GM15510 (cell line): Measurements from ENCODE around the gene RBM34.

Source experiments
- POLR2A ChIP-seq: IDR thresholded peaks from 3 replicates; pipeline ENCODE4 v1.6.1; 2011; ENCODE audit warnings: borderline replicate concordance; ENCODE audit not compliant: insufficient read length; ENCODE audit errors: extremely low read depth

The RBM34 gene

GRCh38 chr1:235160957-235161684, at the start of gene RBM34:
Gene RBM34 (minus strand): TSS chr1:235161250. CDS start chr1:235161226, 24 bp downstream.
- peak; percentile 96 for TF ChIP-seq POLR2A

- no peak for TF ChIP-seq POLR2A
These were observed 46.1 kb upstream of the RBM34 start for GRCh38 chr1:235207209-235207565.

- TF ChIP-seq POLR2A = no peak
These were observed 45.6 kb upstream of the RBM34 start for GRCh38 chr1:235206533-235207208.

GRCh38 chr1:235205687-235206086, 44.6 kb upstream of the RBM34 start:
- TF ChIP-seq POLR2A = no peak

GRCh38 chr1:235203428-235203827, 42.4 kb upstream of the RBM34 start:
- no peak for TF ChIP-seq POLR2A

GRCh38 chr1:235199441-235199840, 38.4 kb upstream of the RBM34 start:
- TF ChIP-seq POLR2A = no peak

- TF ChIP-seq POLR2A = no peak
These were observed 29.4 kb upstream of the RBM34 start for GRCh38 chr1:235190431-235190830.

- no peak for TF ChIP-seq POLR2A
These were observed 26.3 kb upstream of the RBM34 start for GRCh38 chr1:235187316-235187715.

- no peak for TF ChIP-seq POLR2A
These were observed 20.7 kb upstream of the RBM34 start for GRCh38 chr1:235181561-235182245.

GRCh38 chr1:235180916-235181460, 19.9 kb upstream of the RBM34 start:
- no peak for TF ChIP-seq POLR2A

- TF ChIP-seq POLR2A = no peak
These were observed 15.4 kb upstream of the RBM34 start for GRCh38 chr1:235176486-235176885.

- TF ChIP-seq POLR2A = no peak
These were observed 8.9 kb upstream of the RBM34 start for GRCh38 chr1:235169986-235170385.

- no peak for TF ChIP-seq POLR2A
These were observed 7.3 kb upstream of the RBM34 start for GRCh38 chr1:235168375-235168774.

GRCh38 chr1:235161685-235162327, 756 bp upstream of the RBM34 start:
- TF ChIP-seq POLR2A = no peak
